Thyroid gland (tissue), 4 donors: Measurements from ENCODE around the gene NUP98. TPM values are rescaled to one million over a fixed set of nuclear protein-coding genes. Genes with fewer than 3 reads are reported as not detected.
"Not testable (repeated sequence)": the region's sequence is repeated elsewhere in the genome, so short reads cannot be mapped to it uniquely, and the experiment has no call there.

Experiments
- DNase-seq, 2 donors: peaks; one replicate each; pipeline ENCODE4 v3.0.0-alpha.2; 2019
- H3K27ac ChIP-seq, 3 donors: fragments of 200-600 bp; sonication (generic); 1 replicate in 2 of 3; 2 replicates in 1 of 3; pipeline ENCODE4 v1.5.1; 2016 to 2019; ENCODE audit warnings: mild to moderate bottlenecking in 1 of 3, moderate library complexity in 1 of 3
- H3K27me3 ChIP-seq: fragments of 200-600 bp; sonication (generic); one replicate; pipeline ENCODE4 v1.5.1; 2019
- H3K36me3 ChIP-seq, 2 donors: fragments of 200-600 bp; sonication (generic); one replicate each; pipeline ENCODE4 v1.5.1; 2016 to 2019
- H3K4me1 ChIP-seq, 2 donors: fragments of 200-600 bp; sonication (generic); one replicate each; pipeline ENCODE4 v1.5.1; 2017 to 2019
- H3K4me3 ChIP-seq, 3 donors: fragments of 200-600 bp; sonication (generic); replicated peaks in 1 of 3; 1 replicate in 2 of 3; 2 replicates in 1 of 3; pipeline ENCODE4 v1.5.1; 2016; ENCODE audit warnings: mild to moderate bottlenecking in 1 of 3
- H3K9me3 ChIP-seq: fragments of 200-600 bp; sonication (generic); one replicate; pipeline ENCODE4 v1.5.1; 2017
- POLR2A ChIP-seq, 2 donors: fragments of 450-650 bp; IDR thresholded peaks; one replicate each; pipeline ENCODE4 v1.6.1; 2017; ENCODE audit warnings: antibody characterized with exemption in 2 of 2, mild to moderate bottlenecking in 2 of 2, moderate library complexity in 1 of 2
- WGBS, 2 donors: methylation state at CpG; one replicate each; pipeline ENCODE4 v1.1.5; 2017; 5-methylcytosine and 5-hydroxymethylcytosine counted together
- intact Hi-C: fragments of 100-400 bp; cut with DNase I; formaldehyde crosslinking; loops from one replicate; pipeline ENCODE4 v1.15.1; 2023
- total RNA-seq, 4 donors: library from RNA; depleted of rRNA; stranded (reverse); fragments of >200 nt; gene quantifications; one replicate each; pipeline ENCODE4 v1.2.3, GENCODE V29; 2016
- TF ChIP-seq, protein P1 (sequence below), 6 experiments: fragments of 200-600 bp in 3 of 6; fragments of 450-650 bp in 3 of 6; sonication (generic) in 3 of 6; IDR thresholded peaks; one replicate each; pipeline ENCODE4 v1.5.1; 2016 to 2019; ENCODE audit warnings: antibody characterized with exemption in 6 of 6, mild to moderate bottlenecking in 2 of 6, inconsistent platforms in 1 of 6, moderate library complexity in 1 of 6

Gene NUP98
- total RNA-seq, 4 donors from 2014 or later = 117 to 188 (median 160) TPM

DNA sequence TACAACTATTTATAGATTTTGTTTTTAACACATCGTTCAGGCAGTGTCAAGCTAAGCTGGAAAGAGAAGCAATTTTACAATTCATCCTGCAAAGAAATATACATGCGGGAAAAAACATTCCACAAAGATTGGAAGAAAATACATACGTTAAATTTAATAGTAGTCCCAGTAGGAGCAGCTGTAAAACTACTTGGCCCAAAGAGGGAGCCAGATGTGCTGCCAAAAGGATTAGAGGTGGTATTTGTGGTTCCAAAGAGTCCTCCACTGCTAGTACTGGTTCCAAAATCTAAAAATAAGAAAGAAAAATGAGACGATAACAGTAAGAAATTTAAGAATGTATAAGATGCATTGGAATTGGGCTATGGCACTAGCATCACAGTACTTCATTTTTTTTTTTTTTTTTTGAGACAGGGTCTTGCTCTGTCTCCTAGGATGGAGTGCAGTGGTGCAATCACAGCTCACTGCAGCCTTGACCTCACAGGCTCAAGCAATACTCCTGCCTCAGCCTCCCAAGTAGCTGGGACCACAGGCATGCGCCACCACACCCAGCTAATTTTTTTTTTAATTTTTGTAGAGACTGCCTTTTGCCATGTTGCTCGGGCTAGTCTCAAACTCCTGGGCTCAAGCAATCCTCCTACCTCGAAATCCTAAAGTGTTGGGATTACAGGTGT lies 21.5 kb downstream of the NUP98 start:
- no peak for TF ChIP-seq POLR2A (IDR thresholded peaks at IDR 0.05)
- TF ChIP-seq, protein P1, sequence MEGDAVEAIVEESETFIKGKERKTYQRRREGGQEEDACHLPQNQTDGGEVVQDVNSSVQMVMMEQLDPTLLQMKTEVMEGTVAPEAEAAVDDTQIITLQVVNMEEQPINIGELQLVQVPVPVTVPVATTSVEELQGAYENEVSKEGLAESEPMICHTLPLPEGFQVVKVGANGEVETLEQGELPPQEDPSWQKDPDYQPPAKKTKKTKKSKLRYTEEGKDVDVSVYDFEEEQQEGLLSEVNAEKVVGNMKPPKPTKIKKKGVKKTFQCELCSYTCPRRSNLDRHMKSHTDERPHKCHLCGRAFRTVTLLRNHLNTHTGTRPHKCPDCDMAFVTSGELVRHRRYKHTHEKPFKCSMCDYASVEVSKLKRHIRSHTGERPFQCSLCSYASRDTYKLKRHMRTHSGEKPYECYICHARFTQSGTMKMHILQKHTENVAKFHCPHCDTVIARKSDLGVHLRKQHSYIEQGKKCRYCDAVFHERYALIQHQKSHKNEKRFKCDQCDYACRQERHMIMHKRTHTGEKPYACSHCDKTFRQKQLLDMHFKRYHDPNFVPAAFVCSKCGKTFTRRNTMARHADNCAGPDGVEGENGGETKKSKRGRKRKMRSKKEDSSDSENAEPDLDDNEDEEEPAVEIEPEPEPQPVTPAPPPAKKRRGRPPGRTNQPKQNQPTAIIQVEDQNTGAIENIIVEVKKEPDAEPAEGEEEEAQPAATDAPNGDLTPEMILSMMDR (IDR thresholded peaks at IDR 0.05) = no peak
- Histone ChIP-seq H3K27ac (no peak overlapping the region), H3K4me3 (no peak overlapping the region), H3K9me3 (no peaks in the 10 kb centered on the region), H3K36me3 (peaks cover 46 to 64% of the 10 kb centered on the region in 2 donors), H3K4me1 (no peaks in the 10 kb centered on the region), H3K27me3 (no peaks in the 10 kb centered on the region)
- WGBS, 2 donors = 83 to 93% methylated on average over 7 of the region's 7 CpGs
- DNase-seq = no peak
- intact Hi-C loops = no loop called here

DNA sequence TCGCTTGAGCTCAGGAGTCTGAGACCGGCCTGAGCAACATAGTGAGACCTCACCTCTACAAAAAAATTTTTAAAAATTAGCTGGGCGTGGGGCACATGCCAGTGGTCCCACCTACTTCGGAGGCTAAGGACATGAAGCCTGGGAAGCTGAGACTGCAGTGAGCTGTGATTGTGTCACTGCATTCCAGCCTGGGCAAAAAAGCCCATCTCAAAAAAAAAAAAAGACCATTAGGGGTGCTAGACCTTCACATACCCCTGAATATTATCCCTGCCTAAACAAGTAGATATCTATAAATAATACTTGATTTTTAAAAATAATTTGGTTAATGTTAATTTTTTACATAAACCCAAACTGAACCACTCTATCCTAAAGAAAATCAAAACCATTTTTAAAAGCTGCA lies 24.2 kb downstream of the NUP98 start:
- Histone ChIP-seq H3K27me3 (no peaks in the 10 kb centered on the region), H3K36me3 (peaks cover 39 to 77% of the 10 kb centered on the region in 2 donors), H3K27ac (no peak overlapping the region), H3K4me1 (no peaks in the 10 kb centered on the region), H3K4me3 (no peak overlapping the region), H3K9me3 (no peaks in the 10 kb centered on the region)
- DNase-seq = no peak
- intact Hi-C loops = no loop called here
- TF ChIP-seq, protein P1 (IDR thresholded peaks at IDR 0.05) = no peak
- TF ChIP-seq POLR2A (IDR thresholded peaks at IDR 0.05) = no peak
- WGBS, 2 donors = 87 to 93% methylated on average over 4 of the region's 4 CpGs

DNA sequence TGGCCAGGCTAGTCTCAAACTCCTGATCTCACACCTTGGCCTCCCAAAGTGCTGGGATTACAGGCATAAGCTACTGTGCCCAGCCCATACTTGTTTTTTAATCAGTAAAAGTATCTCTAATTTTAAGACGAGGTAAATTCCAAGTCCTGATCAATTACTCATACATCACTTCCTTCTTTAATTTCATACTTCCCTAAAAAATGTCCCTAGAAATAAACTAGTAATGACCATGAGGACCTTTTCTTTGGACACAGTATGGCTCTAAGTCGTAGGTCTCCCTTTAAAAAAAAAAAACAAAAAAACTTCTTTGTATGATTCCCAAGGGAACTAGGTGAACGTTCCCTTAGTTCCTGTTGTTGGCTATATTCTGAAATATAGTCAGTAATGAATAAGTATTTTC lies 29.8 kb downstream of the NUP98 start:
- Histone ChIP-seq H3K36me3 (peaks cover 75 to 88% of the 10 kb centered on the region in 2 donors), H3K4me1 (no peaks in the 10 kb centered on the region), H3K4me3 (no peak overlapping the region), H3K27ac (no peak overlapping the region), H3K9me3 (no peaks in the 10 kb centered on the region), H3K27me3 (no peaks in the 10 kb centered on the region)
- no peak for DNase-seq
- TF ChIP-seq, protein P1 (IDR thresholded peaks at IDR 0.05) = no peak
- no peak for TF ChIP-seq POLR2A (IDR thresholded peaks at IDR 0.05)
- intact Hi-C loops = no loop called here
- WGBS, 2 donors = 80 to 82% methylated on average over 3 of the region's 3 CpGs

DNA sequence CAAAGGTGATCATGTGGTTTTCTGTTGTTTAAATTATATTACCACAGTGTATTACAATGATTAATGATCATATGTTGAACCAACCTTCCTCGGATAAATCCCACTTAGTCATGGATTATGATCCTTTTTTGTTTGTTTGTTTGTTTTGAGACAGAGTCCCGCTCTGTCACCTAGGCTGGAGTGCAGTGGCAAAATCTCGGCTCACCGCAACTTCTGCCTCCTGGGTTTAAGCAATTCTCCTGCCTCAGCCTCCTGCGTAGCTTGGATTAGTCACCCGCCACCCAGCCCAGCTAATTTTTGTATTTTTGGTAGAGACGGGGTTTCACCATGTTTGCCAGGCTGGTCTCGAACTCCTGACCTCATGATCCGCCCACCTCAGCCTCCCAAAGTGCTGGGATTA lies 30.5 kb downstream of the NUP98 start:
- WGBS, 2 donors = 95 to 96% methylated on average over 9 of the region's 9 CpGs
- peaks cover 81 to 91% of the 10 kb centered on the region in 2 donors for H3K36me3 ChIP-seq
- intact Hi-C loops, H3K27ac ChIP-seq, H3K9me3 ChIP-seq, H3K4me1 ChIP-seq, H3K4me3 ChIP-seq, H3K27me3 ChIP-seq, DNase-seq: not testable (repeated sequence)

DNA sequence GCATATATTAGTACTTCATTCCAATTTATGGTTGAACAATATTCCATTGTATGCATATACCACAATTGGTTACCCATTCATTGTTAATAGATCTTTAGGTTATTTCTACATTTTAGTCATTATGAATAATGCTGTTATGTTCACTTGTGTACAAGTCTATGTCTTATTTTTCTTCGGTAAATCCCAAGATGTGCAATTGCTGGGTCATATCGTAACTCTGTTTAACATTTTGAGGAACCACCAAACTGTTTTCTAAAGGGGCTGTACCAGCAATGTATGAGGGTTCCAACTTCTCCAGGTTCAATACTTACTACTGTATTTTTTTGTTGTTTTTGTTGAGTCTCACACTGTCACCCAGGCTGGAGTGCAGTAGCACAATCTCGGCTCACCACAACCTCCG lies 33.1 kb downstream of the NUP98 start:
- 95 to 97% methylated on average over 4 of the region's 4 CpGs for WGBS, 2 donors
- no peak for TF ChIP-seq POLR2A (IDR thresholded peaks at IDR 0.05)
- TF ChIP-seq, protein P1 (IDR thresholded peaks at IDR 0.05) = no peak
- peaks cover 80 to 89% of the 10 kb centered on the region in 2 donors for H3K36me3 ChIP-seq
- no peak overlapping the region for H3K27ac ChIP-seq
- no peaks in the 10 kb centered on the region for H3K27me3 ChIP-seq
- H3K9me3 ChIP-seq = no peaks in the 10 kb centered on the region
- no peak for DNase-seq
- no peak overlapping the region for H3K4me3 ChIP-seq
- intact Hi-C loops = no loop called here
- no peaks in the 10 kb centered on the region for H3K4me1 ChIP-seq
